GM11168 (cell line): ENCODE data around the gene SLC35D1.
"Not testable (repeated sequence)": the region's sequence is repeated elsewhere in the genome, so short reads cannot be mapped to it uniquely, and the experiment has no call there.

Experiments used
- in situ Hi-C: fragments of 300-500 bp; cut with MboI; formaldehyde crosslinking; loops from one replicate; pipeline ENCODE4 v1.12.0; 2022; ENCODE audit warnings: low sequenced_read_pairs; ENCODE audit not compliant: unreplicated experiment

The SLC35D1 gene

DNA sequence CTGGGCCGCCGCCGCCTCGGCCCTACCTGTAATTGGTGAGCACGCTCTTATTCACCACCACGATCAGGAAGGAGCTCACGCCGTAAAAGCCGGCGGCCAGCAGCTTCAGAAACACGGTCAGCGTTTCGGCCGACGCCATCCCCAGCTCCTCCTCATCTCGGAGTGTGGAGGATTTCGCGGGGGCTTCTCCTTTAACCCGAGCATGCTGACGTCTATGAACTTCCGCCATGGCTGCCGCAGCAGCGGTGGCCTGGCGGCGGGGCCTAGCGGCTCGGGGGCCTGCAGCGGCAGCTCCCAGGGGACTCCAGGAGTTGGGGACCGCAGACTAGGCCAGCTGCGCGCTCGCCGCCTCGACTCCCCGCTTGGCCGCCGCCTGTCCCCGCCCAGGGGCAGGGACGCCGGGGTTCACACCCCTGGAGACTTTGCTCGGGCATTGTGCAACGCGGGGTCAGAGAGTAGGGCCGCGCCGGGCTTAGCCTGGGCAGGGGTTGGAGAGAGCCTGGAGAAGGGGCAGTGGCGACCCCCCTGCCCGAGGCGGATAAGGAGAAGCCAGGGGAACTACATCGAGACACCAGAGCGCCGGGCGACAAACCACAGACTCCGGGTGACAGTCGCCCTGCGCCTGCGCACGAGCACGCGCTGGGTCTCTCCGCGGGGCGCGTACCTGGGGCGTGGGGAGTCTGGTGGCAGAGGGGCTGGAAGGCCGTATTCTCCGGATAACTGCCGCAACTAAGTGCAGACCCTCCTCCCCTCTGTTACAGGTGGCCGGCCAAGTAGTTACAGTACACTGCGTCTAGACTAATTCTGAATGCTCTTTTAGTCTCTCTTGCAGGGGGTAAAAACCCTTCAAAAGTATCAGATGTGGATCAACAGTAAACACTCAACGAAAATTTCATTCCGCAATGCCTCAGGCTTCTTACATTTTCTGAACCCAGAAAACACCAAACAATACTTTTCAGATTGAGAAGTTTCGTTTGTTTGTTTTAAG is at the start of gene SLC35D1:
Gene SLC35D1, minus strand, starts transcription at position 364 of the 988 bp plus-strand sequence. Its CDS starts 135 bp downstream, at position 229.
- in situ Hi-C loops, result no loop called here

DNA sequence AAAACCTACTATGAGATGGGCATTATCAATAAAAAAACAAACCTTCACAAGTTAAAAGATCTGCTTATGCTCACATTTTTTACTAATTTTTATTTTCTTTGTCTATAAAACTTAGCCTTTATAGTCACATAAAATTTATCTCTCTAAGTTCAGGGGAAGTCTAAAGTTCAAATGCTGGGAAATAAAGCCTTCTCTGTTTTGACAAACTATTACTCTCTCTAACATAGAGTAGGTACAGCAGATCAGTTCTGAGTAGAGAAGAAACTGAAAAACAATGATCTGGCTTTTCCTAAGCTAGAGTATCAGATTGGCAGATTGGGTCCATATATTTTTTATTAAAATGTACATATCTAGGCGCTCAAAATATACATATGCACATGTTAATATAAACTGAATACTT is 49.6 kb upstream of the SLC35D1 start:
- in situ Hi-C loops, result no loop called here

DNA sequence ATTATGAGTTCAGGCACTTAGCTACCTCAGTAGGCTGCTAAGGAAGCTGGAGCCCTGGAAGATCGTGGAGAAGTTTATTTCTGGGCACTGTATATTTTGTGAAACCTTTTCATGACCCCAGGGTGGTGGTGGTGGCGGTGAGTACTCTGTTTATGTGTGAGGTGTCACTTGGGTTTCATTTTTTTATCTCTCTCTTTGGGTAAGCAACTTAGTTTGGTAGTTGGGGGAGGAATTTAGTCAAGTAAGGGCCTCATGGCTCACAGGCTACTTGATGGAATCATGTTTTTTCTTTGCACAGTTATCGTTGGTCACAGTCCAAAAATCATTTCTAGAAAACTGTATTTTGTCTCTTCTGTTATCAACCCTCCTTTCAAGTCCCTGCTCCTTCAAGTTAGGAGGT is 46.9 kb upstream of the SLC35D1 start:
- in situ Hi-C loops, result no loop called here

DNA sequence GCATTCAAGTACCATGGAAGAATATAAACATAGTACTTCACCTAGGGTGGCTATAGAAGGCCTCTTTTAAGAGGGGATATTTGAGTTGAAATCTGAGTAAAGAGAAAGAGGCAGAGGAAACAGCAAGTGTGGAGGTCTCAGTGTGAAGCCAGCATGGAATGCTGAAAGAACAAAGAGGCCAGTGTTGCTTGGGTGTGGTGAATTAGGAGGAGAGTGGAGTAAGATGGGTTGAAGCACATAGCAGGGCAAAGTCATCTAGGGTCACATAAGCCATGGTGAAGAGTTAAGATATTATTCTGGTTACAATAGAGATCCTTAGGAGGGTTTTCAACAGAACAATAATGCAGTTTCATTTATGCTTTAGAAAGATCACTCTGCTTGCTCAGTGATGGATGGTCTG is 43.4 kb upstream of the SLC35D1 start:
- in situ Hi-C loops, result no loop called here

DNA sequence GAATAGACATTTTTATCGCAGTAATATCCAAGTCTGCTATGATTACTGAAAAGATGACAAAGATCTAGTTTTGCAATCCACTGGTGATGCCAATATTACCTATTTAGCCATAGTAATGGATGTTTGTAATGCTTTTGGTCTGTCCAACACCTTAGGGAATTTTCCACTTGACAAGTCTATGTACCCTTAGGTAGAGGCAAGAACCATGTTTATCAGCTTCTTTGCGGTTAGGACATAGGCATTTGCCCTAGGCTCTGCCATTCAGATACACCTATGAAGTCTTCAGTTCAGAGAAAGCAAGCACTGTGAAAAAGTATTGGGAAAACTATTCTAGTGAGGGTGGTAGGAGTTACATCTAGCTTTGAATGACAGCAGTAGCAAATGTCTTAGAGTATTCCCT is 40.2 kb upstream of the SLC35D1 start:
- in situ Hi-C loops, result no loop called here

DNA sequence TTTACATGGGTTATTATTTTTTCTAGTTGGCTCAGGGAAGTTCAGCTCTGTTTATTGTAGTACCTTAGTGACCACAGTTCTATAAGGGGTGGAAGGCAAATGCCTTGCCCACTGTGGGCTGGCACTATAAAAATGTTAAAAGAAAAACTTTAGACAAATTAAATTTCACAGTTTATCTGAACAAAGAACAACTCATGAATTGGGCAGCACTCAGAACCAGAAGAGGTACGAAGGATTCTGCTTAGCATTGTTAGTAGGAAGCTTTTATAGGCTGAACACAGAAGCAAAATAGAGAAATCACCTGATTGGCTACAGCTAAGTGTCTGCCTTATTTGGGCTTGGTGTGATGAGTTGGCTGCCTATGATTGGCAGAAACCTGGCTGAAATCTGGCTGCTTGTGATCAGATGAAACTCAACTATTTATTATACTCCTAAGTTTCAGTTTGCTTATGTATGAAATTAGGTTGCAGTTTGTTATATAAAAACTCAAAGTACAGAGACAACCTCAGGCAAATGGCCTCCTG is 35.8 kb upstream of the SLC35D1 start:
- in situ Hi-C loops, result no loop called here

GRCh38 chr1:67088440-67088839 is 34.5 kb upstream of the SLC35D1 start:
- in situ Hi-C loops, result no loop called here

DNA sequence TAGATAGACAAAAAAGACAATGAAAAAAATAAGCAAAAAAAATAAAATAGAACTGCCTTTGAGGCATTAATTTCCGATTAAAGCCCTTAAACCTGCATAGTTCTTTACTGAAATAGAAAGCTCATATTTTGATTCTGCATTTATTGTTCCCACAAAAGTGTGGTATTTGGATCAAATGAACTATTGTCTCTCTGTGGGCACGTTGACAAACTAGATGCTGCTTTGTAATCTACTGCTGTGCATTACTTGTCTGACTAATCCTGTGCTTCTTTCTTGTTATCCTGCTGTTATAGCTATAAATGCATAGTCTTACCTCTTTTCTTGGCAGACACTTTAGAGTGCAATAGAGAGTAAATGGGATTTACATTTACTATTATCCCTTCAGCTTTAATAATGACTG is 31.4 kb upstream of the SLC35D1 start:
- in situ Hi-C loops, result no loop called here

- in situ Hi-C loops, result no loop called here
Measured at GRCh38 chr1:67084765-67085318, 30.9 kb upstream of the SLC35D1 start.

DNA sequence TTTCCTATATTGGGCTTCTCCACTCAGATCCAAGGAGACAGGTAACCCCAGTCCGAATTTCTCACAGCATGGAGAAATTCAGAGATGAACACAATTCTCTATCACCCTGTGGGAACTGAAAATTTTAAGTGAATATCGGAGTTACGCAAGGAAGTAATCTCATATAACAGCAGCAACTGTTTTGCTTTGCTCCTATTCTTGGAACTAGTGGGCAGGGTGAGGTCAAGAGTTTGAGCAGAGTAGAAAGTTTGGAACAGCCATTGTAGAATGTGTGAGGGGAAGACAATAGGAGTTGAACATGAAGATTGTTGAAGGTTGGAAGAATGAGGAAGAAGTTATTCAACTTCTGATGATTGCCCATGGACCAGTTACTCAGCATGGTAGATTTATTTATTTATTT is 24.3 kb upstream of the SLC35D1 start:
- in situ Hi-C loops, result no loop called here

DNA sequence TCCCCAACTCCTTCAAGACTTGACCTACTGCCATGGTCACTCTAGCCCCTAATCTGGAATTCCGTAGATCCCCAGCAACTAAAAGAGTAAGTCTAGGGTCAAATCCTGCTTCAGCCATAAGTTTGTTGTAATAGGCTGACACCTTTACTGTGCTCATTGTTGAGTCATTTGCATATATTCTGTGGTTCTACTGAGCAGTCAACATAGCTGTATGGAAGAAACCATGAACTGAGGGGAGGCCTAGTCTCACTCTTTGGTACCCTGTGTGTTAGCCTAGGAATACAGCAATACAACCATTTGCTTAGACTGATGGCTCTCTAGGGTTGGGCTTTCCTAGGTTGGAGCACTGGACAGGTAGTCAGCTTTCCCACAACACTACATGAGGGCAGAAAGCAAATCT is 23.6 kb upstream of the SLC35D1 start:
- in situ Hi-C loops, result no loop called here

- in situ Hi-C loops, result no loop called here
Measured at GRCh38 chr1:67072749-67073148, 18.8 kb upstream of the SLC35D1 start.

DNA sequence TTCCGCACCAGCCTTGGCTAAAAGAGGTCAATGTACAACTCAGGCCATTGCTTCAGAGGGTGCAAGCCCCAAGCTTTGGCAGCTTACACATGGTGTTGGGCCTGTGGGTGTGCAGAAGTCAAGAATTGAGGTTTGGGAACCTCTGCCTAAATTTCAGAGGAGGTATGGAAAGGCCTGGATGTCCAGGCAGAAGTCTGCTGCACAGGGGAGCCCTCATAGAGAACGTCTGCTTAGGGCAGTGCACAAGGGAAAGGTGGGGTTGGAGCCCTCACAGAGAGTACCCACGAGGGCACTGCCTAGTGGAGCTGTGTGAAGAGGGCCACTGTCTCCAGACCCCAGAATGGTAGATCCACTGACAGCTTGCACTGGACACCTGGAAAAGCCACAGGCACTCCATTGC is 13.7 kb upstream of the SLC35D1 start:
- in situ Hi-C loops, result not testable (repeated sequence)

GRCh38 chr1:67062412-67062811 is 8.5 kb upstream of the SLC35D1 start:
- in situ Hi-C loops, result no loop called here

- in situ Hi-C loops, result no loop called here
Measured at GRCh38 chr1:67061266-67061665, 7.3 kb upstream of the SLC35D1 start.

GRCh38 chr1:67060811-67061218 is 6.9 kb upstream of the SLC35D1 start:
- in situ Hi-C loops, result no loop called here

- in situ Hi-C loops, result no loop called here
Measured at GRCh38 chr1:67059346-67059745, 5.4 kb upstream of the SLC35D1 start.

- in situ Hi-C loops, result no loop called here
Measured at GRCh38 chr1:67058761-67059160, 4.8 kb upstream of the SLC35D1 start.

GRCh38 chr1:67058242-67058641 is 4.3 kb upstream of the SLC35D1 start:
- in situ Hi-C loops, result no loop called here

DNA sequence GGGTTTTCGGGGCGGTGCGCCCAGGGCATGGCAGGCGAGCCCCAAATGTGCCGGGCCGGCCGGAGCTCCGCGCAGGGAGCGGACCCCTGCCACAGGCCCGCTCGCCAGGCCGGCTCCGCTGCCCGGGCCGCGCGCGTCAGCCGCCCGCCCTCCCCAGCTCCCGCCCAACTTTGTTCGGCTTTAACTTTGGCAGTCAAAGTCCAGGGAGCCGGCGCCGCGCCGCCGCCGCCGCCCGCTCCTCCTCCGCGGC is 488 bp downstream of the SLC35D1 start:
- in situ Hi-C loops, result no loop called here

DNA sequence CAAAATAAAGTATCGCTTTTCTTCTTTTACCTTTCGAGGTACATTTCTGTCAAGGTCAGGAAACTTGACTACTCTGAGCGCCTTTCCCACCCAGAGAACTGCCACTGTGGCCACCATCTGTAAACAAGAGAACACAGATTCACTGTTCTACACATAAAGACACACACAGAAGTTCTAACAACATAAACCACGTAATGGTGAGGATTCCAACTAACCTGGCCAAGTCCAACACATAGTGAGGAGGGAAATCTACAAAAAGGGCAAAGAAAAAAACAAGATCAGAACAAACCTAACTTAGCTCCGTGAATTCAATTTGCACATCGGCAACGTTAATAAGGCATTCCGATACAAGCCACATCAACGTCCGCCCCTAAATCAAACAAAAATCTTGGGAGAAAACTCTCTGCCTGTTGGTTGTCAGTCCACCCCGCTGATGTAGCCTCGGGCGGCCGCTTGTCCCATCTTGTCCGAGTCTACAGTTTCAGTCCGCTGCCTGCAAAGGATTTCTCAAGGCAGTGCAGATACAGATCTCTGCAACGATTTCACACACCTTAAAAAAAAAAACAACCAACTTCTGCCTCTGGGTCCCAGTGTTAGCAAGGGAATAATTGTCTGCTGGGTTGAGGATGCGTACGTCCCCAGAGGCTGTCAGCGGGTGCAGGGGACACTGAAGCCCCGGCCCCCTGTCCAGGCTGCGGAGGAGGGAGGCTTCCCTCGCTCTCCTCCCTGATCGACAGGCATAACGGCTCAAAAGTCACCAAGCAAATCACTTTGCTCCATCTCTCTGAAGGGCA is 1.0 kb downstream of the SLC35D1 start:
- in situ Hi-C loops, result no loop called here
